Stimulated activated CD4-positive, alpha-beta T cell treated with anti-CD3 and anti-CD28 coated beads, Interleukin-1b, Interleukin-23, amount 100 ng/mL, for 1 hour (primary cell): ENCODE measurements around the gene UCK1.

Source experiments
- DNase-seq, 2 donors: peaks; one replicate each; pipeline ENCODE4 v3.0.0-alpha.2; 2020; ENCODE audit warnings: low read depth in 2 of 2

Gene UCK1

DNA sequence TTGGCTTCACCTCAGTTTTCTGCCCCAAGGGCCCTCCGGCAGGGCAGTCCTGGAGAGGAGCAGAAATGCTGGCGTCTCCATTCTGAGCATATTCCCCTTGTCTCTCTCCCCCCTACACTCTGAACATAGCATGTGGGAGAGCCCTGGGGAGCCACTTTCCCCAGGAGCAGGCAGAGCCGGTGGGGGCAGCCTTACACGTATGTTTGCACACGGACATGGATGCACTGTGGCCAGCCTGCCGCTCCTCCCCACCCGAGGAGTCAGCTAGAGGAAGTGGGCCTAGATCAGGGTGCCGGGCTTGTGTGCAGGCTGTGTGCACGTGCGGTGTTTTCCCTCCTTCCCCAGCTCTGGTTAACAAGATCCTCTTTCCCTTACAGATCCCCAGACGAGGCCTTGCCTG lies 53.7 kb downstream of the UCK1 start:
- DNase-seq, result no peak

DNA sequence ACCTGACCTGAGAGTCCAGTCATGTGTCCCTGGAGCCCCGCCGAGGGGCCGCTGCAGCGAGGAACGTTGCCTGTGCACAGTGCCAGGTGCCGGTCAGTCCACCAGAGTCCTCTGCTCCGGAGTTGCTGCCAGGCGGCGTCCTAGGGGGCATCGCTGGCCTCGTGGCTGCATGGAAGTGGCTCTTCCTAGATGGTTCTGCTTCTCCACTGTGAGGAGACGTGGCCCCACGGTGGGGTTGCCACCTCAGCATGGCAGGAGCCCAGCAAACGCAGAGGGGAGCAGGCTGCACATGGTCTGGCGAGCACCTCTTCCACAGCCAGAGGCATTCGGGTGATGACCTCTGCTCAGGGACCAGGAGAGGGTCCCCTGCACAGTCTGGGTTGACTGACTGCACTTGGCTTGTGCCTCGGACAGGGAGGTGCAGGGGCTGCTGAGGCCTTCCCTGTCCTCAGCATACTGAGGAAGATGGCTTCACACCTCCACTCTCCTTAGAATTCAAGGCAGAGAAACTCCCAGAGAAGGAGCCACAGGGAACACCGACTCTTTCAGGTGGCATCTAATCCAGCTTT lies 54.2 kb downstream of the UCK1 start:
- DNase-seq, result no peak

DNA sequence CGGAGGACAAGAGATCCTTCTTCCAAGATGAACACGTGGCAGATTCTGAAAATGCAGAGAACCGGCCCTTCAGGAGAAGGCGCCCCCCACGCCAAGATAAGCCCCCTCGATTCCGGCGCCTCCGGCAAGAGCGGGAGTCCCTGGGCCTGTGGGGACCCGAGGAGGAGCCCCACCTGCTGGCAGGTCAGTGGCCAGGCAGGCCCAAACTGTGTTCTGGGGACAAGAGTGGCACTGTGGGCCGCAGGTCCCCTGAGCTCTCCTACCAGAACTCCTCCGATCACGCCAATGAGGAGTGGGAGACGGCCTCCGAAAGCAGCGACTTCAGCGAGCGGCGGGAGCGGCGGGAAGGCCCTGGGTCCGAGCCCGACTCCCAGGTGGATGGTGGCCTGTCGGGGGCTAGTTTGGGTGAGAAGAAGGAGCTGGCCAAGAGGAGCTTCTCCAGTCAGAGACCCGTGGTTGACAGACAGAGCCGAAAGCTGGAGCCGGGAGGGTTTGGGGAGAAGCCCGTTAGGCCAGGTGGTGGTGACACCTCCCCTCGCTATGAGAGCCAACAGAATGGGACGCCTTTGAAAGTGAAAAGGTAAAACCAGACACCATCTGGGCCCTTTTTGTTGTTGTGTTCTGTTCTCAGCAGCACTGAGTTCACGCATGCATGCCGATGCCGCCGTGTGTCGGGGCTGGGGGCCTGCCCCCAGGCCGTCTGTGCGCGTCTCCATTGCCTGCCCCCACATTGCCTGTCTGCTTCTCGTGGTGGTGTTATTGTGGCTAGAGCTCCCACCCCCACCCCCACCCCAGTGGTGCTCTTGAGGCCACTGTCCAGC lies 54.9 kb downstream of the UCK1 start:
- no peak for DNase-seq

DNA sequence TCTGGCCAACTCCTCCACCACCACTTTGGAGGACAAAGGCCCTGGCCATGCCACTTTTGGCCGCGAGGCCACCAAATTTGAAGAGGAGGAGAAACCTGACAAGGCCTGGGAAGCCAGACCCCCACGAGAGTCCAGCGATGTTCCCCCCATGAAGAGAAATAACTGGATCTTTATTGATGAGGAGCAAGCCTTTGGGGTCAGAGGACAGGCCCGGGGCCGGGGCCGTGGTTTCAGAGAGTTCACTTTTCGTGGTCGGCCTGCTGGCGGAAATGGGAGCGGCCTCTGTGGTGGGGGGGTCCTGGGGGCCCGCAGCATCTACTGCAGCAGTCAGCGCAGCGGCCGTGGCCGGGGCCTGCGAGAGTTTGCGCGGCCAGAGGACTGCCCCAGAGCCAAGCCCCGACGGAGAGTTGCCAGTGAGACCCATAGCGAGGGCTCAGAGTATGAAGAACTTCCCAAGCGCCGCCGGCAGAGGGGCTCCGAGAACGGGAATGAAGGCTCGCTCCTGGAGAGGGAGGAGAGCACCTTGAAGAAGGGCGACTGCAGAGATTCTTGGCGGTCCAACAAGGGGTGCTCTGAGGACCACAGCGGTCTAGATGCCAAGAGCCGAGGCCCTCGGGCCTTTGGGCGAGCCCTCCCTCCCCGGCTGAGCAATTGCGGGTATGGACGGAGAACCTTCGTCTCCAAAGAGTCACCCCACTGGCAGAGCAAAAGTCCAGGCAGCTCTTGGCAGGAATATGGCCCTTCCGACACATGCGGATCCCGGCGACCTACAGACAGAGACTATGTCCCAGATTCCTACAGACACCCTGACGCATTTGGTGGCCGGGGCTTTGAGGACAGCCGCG lies 55.7 kb downstream of the UCK1 start:
- DNase-seq, result no peak

- no peak for DNase-seq
Observed at GRCh38 chr9:131474711-131475110, 56.4 kb downstream of the UCK1 start.

GRCh38 chr9:131473891-131474290 lies 57.2 kb downstream of the UCK1 start:
- no peak for DNase-seq
